Measurements from ENCODE around the gene AQR. TPM values are rescaled to one million over a fixed set of nuclear protein-coding genes. Genes with fewer than 3 reads are reported as not detected.

The AQR gene
- 10 to 100 TPM; 35.3 to 36.2 TPM for total RNA-seq

GRCh38 chr15:34969340-34970097 lies at the start of gene AQR:
Gene AQR, minus strand, starts transcription at chr15:34969742. Its CDS starts 129 bp downstream, at chr15:34969613.
- POLR2A ChIA-PET = interaction anchor here (1.0 to 3.0 kb wide), 6 partner anchors 16 to 951 kb away, joined by 3 to 85 read pairs (median 4); partner anchors contain the start of genes GOLGA8B and ZNF770
- H3K4me1 Mint-ChIP-seq = peaks cover 22% of the 10 kb centered on the region
- H3K27me3 Mint-ChIP-seq = no peaks in the 10 kb centered on the region
- ATAC-seq (ENCODE audit: low read depth) = peak; percentile 95
- H3K9me3 Mint-ChIP-seq = no peaks in the 10 kb centered on the region
- peak within 1 kb of the TSS; percentile 95 for H3K4me3 Mint-ChIP-seq
- peak; percentile 85 for DNase-seq
- H3K36me3 Mint-ChIP-seq = peaks cover 11% of the 10 kb centered on the region
- H3K27ac Mint-ChIP-seq = peak within 1 kb of the TSS; percentile 87

GRCh38 chr15:35014241-35014640 lies 44.7 kb upstream of the AQR start:
- DNase-seq (no peak), ATAC-seq (ENCODE audit: low read depth) (no peak)
- Mint-ChIP-seq H3K4me3 (no peak overlapping the region), H3K9me3 (no peaks in the 10 kb centered on the region), H3K27ac (no peak overlapping the region), H3K27me3 (peaks cover 3% of the 10 kb centered on the region), H3K4me1 (no peaks in the 10 kb centered on the region), H3K36me3 (no peaks in the 10 kb centered on the region)
- POLR2A ChIA-PET = interaction anchor here (1.1 kb wide), 1 partner anchor 26 kb away, joined by 3 read pairs; the partner anchor contains the start of gene ZNF770

GRCh38 chr15:35013370-35013769 lies 43.8 kb upstream of the AQR start:
- Mint-ChIP-seq H3K9me3 (no peaks in the 10 kb centered on the region), H3K4me1 (no peaks in the 10 kb centered on the region), H3K36me3 (no peaks in the 10 kb centered on the region), H3K4me3 (no peak overlapping the region), H3K27me3 (peaks cover 3% of the 10 kb centered on the region), H3K27ac (no peak overlapping the region)
- ATAC-seq (ENCODE audit: low read depth) = no peak
- no peak for DNase-seq
- POLR2A ChIA-PET = no interaction called here

- H3K27me3 Mint-ChIP-seq = no peaks in the 10 kb centered on the region
- H3K4me1 Mint-ChIP-seq = no peaks in the 10 kb centered on the region
- no peak overlapping the region for H3K4me3 Mint-ChIP-seq
- no peaks in the 10 kb centered on the region for H3K9me3 Mint-ChIP-seq
- no peaks in the 10 kb centered on the region for H3K36me3 Mint-ChIP-seq
- ATAC-seq (ENCODE audit: low read depth) (no peak), DNase-seq (no peak)
- POLR2A ChIA-PET = no interaction called here
- H3K27ac Mint-ChIP-seq = no peak overlapping the region
Observed at GRCh38 chr15:35007397-35007796, 37.9 kb upstream of the AQR start.

- H3K4me1 Mint-ChIP-seq = no peaks in the 10 kb centered on the region
- no peaks in the 10 kb centered on the region for H3K36me3 Mint-ChIP-seq
- no peak for DNase-seq
- H3K9me3 Mint-ChIP-seq = no peaks in the 10 kb centered on the region
- no peak for ATAC-seq (ENCODE audit: low read depth)
- H3K4me3 Mint-ChIP-seq = no peak overlapping the region
- POLR2A ChIA-PET = no interaction called here
- no peak overlapping the region for H3K27ac Mint-ChIP-seq
- H3K27me3 Mint-ChIP-seq = peaks cover 2% of the 10 kb centered on the region
Observed at GRCh38 chr15:35005933-35006332, 36.4 kb upstream of the AQR start.

- H3K4me1 Mint-ChIP-seq = no peaks in the 10 kb centered on the region
- DNase-seq (no peak), ATAC-seq (ENCODE audit: low read depth) (no peak)
- POLR2A ChIA-PET = no interaction called here
- H3K27me3 Mint-ChIP-seq = peaks cover 2% of the 10 kb centered on the region
- no peak overlapping the region for H3K27ac Mint-ChIP-seq
- no peaks in the 10 kb centered on the region for H3K36me3 Mint-ChIP-seq
- H3K4me3 Mint-ChIP-seq = no peak overlapping the region
- H3K9me3 Mint-ChIP-seq = no peaks in the 10 kb centered on the region
Observed at GRCh38 chr15:35003928-35004327, 34.4 kb upstream of the AQR start.

GRCh38 chr15:35000511-35000910 lies 31.0 kb upstream of the AQR start:
- Mint-ChIP-seq H3K4me1 (no peaks in the 10 kb centered on the region), H3K27me3 (peaks cover 2% of the 10 kb centered on the region), H3K36me3 (no peaks in the 10 kb centered on the region), H3K4me3 (no peak overlapping the region), H3K9me3 (no peaks in the 10 kb centered on the region), H3K27ac (no peak overlapping the region)
- DNase-seq = no peak
- POLR2A ChIA-PET = no interaction called here
- no peak for ATAC-seq (ENCODE audit: low read depth)

GRCh38 chr15:34999906-35000305 lies 30.4 kb upstream of the AQR start:
- POLR2A ChIA-PET = no interaction called here
- DNase-seq (no peak), ATAC-seq (ENCODE audit: low read depth) (no peak)
- Mint-ChIP-seq H3K27ac (no peak overlapping the region), H3K27me3 (peaks cover 2% of the 10 kb centered on the region), H3K9me3 (no peaks in the 10 kb centered on the region), H3K4me1 (no peaks in the 10 kb centered on the region), H3K36me3 (no peaks in the 10 kb centered on the region), H3K4me3 (no peak overlapping the region)

- no peaks in the 10 kb centered on the region for H3K9me3 Mint-ChIP-seq
- POLR2A ChIA-PET = no interaction called here
- no peaks in the 10 kb centered on the region for H3K27me3 Mint-ChIP-seq
- no peak for ATAC-seq (ENCODE audit: low read depth)
- H3K4me3 Mint-ChIP-seq = no peak overlapping the region
- no peak overlapping the region for H3K27ac Mint-ChIP-seq
- no peaks in the 10 kb centered on the region for H3K36me3 Mint-ChIP-seq
- H3K4me1 Mint-ChIP-seq = peaks cover 11% of the 10 kb centered on the region
- no peak for DNase-seq
Observed at GRCh38 chr15:34994925-34995324, 25.4 kb upstream of the AQR start.

- Mint-ChIP-seq H3K27ac (peak overlapping the region; percentile 17), H3K9me3 (no peaks in the 10 kb centered on the region)
- DNase-seq = no peak
Observed at GRCh38 chr15:34993877-34994276, 24.3 kb upstream of the AQR start.

GRCh38 chr15:34993412-34993811 lies 23.9 kb upstream of the AQR start:
- H3K36me3 Mint-ChIP-seq = no peaks in the 10 kb centered on the region
- POLR2A ChIA-PET = interaction anchor here (1.3 kb wide), 1 partner anchor 23 kb away, joined by 4 read pairs; the partner anchor contains the start of gene AQR
- peak overlapping the region; percentile 17 for H3K27ac Mint-ChIP-seq

More at GRCh38 chr15:34993877-34994276, 24.3 kb upstream of the AQR start:
- H3K4me1 Mint-ChIP-seq = peaks cover 14% of the 10 kb centered on the region
- H3K36me3 Mint-ChIP-seq = no peaks in the 10 kb centered on the region
- no peak overlapping the region for H3K4me3 Mint-ChIP-seq
- POLR2A ChIA-PET = interaction anchor here (1.3 kb wide), 1 partner anchor 24 kb away, joined by 4 read pairs; the partner anchor contains the start of gene AQR
- ATAC-seq (ENCODE audit: low read depth) = no peak
- H3K27me3 Mint-ChIP-seq = no peaks in the 10 kb centered on the region

GRCh38 chr15:34988027-34988902 lies 18.7 kb upstream of the AQR start, which contains the start of gene ZNF770:
Gene ZNF770, minus strand, starts transcription at chr15:34988287. Its CDS starts 4,853 bp downstream, at chr15:34983434.
- H3K4me1 Mint-ChIP-seq = peaks cover 25% of the 10 kb centered on the region
- H3K27me3 Mint-ChIP-seq = no peaks in the 10 kb centered on the region
- H3K4me3 Mint-ChIP-seq = peak within 1 kb of the TSS; percentile 94
- ATAC-seq (ENCODE audit: low read depth) (peak; percentile 89), DNase-seq (peak; percentile 92)
- POLR2A ChIA-PET = interaction anchor here (0.7 to 3.3 kb wide), 11 partner anchors 12 to 886 kb away, joined by 3 to 85 read pairs (median 5); partner anchors contain the start of genes AQR, DPH6, EMC7 and KATNBL1
- H3K36me3 Mint-ChIP-seq = peaks cover 11% of the 10 kb centered on the region
- H3K9me3 Mint-ChIP-seq = no peaks in the 10 kb centered on the region
- H3K27ac Mint-ChIP-seq = peak within 1 kb of the TSS; percentile 95

More at GRCh38 chr15:34993412-34993811, 23.9 kb upstream of the AQR start:
- Mint-ChIP-seq H3K4me1 (peaks cover 14% of the 10 kb centered on the region), H3K9me3 (no peaks in the 10 kb centered on the region), H3K4me3 (no peak overlapping the region), H3K27me3 (no peaks in the 10 kb centered on the region)
- DNase-seq (no peak), ATAC-seq (ENCODE audit: low read depth) (no peak)

GRCh38 chr15:34987609-34988026 lies 18.1 kb upstream of the AQR start:
- no peaks in the 10 kb centered on the region for H3K27me3 Mint-ChIP-seq
- H3K4me1 Mint-ChIP-seq = peaks cover 22% of the 10 kb centered on the region
- H3K27ac Mint-ChIP-seq = peak overlapping the region; percentile 95
- DNase-seq (no peak), ATAC-seq (ENCODE audit: low read depth) (no peak)
- H3K36me3 Mint-ChIP-seq = peaks cover 15% of the 10 kb centered on the region
- H3K9me3 Mint-ChIP-seq = no peaks in the 10 kb centered on the region
- H3K4me3 Mint-ChIP-seq = peak overlapping the region; percentile 94
- POLR2A ChIA-PET = interaction anchor here (0.7 to 3.3 kb wide), 11 partner anchors 11 to 886 kb away, joined by 3 to 85 read pairs (median 5); partner anchors contain the start of genes AQR, DPH6, EMC7 and KATNBL1

Data from activated naive CD8-positive, alpha-beta T cell treated with anti-CD3 and anti-CD28 coated beads, Interleukin-2, amount 10 ng/mL, durations not matched to agents 7 days and 5 days (primary cell).